HG03442 (cell line): ENCODE results near the gene CDC42SE1.

Experiments
- ATAC-seq: cut with Tn5 transposase; IDR thresholded peaks from one replicate; pipeline ENCODE4 v1.9.1; 2021; ENCODE audit warnings: mild to moderate bottlenecking, moderate library complexity; ENCODE audit not compliant: unreplicated experiment

The CDC42SE1 gene

DNA sequence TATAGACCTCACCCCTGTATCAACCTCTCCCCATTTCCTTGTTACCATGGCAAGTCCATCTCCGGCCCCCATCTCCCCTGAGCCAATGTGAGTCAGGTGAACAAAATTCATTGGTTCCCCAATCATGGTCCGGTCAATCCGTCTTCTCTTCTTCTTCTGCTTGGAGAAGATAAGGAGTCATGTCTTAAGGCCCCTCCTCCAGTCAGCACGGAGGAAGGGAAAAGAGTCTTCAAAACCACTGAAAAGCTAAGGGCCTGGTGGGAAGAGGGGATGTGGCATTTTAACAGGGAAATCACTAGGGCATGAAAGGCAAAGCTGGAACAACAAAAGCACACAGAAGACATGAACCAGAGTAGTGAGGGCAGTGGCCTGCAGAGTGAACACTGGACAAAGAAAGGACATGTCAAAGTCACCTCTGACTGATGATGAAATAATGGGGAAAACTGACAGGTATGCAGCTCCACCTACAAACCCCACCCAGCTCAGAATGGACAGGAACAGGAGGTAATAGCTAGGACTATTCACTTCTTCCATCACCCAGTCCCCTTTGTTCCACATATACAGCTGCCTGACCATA lies 4.4 kb downstream of the CDC42SE1 start:
- ATAC-seq, result no peak

DNA sequence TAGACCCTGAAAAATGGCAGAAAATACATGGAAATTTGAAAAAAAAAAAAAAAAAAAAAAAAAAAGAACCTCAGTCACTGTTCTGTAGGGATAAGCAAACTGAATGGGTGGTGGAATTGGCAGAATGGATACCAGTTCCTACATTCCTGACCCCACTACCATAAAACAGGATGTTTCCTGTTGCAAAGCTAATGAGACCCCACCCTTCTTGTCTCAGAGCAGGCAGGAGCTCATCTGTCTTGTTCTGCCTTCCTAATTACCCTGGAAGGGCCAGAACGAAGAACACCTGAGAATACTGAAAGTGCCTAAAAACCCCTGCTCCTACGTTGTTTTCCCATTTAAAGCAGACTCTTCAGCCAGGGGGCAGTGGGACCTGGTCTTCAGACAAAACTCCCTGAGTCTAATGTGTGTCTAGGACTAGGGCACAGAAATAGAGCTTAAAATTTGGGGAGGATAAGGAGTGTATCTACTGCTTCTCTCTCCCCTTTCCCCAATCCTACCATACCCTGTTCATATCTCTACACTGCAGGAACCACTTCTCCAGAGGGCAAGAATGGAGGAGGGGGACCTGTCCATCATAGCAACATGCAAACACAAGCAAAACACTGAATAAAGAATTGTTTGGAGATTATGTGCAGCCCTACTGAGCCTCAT lies 7.9 kb downstream of the CDC42SE1 start:
- ATAC-seq, result no peak

DNA sequence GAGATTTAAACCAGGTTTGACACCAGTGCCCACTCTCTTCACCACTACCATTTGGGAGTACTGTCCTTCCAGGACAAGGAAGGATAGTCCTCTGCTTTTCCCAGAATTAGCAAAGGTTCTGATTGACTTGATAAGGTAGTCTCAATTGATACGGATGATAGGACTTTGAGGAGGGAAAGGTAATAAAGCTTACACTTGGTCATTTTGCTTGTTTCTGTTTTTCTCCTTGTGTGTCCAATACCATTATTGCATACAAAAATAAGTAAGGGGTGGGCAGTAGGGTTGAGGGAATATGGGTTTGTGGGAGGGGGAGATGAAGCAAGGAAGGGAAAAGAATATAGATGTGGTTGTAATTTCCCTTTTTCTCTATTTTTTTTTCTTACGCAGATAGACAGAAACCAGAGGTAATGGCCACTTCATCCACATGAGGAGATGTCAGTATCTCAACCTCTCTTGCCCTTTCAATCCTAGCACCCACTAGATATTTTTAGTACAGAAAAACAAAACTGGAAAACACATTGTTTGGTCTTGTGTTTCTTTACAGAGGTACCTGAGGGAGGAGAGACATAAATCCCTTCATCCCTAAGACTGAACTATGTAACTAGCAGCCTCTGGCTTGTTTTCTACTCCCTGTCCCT lies 9.3 kb downstream of the CDC42SE1 start:
- ATAC-seq, result no peak

DNA sequence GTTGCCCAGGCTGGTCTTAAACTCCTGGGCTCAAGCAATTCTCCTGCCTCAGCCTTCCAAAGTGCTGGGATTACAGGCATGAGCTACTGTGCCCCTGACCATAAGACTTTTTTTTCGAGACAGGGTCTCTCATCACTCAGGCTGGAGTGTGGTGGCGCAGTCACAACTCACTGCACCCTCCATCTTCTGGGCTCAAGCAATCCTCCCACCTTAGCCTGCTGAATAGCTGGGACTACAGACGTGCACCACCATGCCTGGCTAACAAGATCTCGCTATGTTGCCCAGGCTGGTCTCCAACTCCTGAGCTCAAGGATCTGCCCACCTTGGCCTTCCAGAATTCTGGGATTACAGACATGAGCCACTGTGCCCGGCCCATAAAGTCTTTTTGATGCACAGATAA lies 10.0 kb downstream of the CDC42SE1 start:
- no peak for ATAC-seq

DNA sequence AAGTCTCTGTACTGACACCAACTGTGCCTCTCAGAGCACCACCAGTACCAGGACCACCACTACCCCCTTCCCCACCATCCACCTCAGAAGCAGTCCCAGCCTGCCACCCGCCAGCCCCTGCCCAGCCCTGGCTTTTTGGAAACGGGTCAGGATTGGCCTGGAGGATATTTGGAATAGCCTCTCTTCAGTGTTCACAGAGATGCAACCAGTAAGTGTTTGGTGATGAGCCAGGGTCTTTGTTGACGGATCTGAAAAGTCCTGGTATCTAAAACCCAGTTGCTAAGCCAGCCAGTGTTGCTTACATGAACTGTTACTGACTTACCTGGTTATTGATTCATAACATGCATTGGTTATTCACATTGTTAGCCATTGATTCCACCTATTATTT lies 10.8 kb downstream of the CDC42SE1 start:
- ATAC-seq, result no peak

DNA sequence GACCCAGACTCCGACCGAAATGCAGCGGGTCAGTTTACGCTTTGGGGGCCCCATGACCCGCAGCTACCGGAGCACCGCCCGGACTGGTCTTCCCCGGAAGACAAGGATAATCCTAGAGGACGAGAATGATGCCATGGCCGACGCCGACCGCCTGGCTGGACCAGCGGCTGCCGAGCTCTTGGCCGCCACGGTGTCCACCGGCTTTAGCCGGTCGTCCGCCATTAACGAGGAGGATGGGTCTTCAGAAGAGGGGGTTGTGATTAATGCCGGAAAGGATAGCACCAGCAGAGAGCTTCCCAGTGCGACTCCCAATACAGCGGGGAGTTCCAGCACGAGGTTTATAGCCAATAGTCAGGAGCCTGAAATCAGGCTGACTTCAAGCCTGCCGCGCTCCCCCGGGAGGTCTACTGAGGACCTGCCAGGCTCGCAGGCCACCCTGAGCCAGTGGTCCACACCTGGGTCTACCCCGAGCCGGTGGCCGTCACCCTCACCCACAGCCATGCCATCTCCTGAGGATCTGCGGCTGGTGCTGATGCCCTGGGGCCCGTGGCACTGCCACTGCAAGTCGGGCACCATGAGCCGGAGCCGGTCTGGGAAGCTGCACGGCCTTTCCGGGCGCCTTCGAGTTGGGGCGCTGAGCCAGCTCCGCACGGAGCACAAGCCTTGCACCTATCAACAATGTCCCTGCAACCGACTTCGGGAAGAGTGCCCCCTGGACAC lies 11.3 kb downstream of the CDC42SE1 start:
- ATAC-seq, result peak; percentile 55

DNA sequence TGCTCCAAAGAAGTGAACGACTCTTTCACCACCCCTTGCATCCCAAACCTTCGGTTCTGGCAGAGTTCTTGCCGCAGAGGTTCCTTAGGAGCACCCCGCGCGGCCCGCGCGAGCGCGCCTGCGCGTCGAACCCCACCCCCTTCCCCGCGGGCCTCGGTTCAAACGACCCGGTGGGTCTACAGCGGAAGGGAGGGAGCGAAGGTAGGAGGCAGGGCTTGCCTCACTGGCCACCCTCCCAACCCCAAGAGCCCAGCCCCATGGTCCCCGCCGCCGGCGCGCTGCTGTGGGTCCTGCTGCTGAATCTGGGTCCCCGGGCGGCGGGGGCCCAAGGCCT lies 11.9 kb downstream of the CDC42SE1 start, which contains the start of gene C1orf56:
C1orf56 (plus strand) TSS at position 161 of the 334 bp plus-strand sequence; CDS start at position 258, 97 bp downstream.
- peak; percentile 59 for ATAC-seq

DNA sequence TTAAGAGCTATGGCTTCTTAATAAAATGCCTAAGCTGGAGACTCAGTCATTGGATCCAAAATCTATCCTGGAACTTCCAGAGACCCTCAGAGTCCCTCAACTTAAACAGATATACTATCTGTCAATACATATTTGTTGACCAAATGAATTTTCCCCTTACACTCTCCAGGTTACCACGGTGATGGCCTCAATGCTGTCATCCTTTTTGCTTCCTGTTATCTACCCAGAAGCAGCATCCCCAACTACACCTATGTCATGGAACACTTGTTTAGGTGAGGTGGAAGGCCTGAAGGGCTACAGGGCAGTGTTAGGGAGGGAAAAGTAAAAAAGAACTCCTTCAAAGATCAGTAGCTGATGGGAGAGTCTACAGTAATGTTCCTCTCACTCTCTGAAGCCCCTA lies 16.3 kb downstream of the CDC42SE1 start:
- ATAC-seq, result no peak

DNA sequence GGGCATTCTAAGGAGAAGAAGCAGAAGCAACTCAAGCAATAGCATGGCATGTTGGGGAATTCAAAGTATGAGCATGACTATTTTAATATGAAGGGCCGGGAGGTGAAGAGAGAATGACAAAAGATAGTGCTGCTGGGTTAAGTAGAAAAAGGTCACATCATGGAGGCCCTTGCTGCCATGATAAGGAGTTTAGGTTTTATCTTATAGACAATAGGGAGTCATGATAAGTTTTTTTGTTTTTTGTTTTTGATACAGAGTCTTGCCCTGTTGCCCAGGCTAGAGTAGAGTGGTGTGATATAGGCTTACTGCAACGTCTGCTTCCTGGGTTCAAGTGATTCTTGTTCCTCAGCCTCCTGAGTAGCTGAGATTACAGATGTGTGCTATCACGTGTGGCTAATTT lies 19.9 kb downstream of the CDC42SE1 start:
- ATAC-seq, result no peak

DNA sequence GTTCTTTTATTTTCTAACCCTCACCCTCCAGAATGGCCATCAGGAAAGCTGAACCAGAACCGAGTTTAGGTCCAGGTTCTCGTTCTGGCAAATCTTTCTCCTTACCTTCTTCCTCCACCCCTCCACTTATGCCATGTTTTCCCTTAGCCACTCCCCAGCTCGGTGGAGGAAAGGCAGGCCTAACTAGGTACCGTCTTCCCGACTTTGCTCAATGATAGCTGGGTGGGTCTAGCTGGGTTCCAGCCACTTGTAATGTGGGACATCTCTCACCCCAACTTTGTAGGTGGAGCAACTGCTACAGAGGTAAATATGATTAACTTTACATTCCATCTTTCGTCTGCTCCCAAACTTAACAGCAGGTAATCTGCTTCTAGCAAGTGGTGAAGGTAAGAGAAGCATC lies 22.4 kb downstream of the CDC42SE1 start:
- no peak for ATAC-seq

DNA sequence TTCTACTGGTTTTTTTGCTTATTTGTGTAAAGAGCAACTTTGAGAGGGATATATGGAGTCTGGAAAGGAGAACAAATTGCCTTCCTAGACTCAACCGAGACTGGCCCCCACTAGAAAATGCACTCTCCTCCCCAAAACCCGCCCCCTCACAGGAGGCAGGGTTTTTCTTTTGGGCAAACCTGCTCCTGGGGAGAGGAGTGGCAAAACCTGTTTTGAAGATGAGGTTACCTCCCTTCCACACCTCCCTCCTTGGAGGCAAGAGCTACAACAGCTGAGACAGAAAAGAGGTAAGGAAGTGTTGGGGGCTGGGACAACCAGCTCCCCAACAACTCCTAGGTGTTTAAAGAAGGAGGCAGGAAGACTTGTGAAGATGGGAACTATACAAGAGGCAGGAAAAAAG lies 23.1 kb downstream of the CDC42SE1 start, which contains the start of gene BNIPL:
BNIPL (plus strand) TSS at position 231 of the 400 bp plus-strand sequence; CDS start at position 371, 140 bp downstream.
- no peak for ATAC-seq

DNA sequence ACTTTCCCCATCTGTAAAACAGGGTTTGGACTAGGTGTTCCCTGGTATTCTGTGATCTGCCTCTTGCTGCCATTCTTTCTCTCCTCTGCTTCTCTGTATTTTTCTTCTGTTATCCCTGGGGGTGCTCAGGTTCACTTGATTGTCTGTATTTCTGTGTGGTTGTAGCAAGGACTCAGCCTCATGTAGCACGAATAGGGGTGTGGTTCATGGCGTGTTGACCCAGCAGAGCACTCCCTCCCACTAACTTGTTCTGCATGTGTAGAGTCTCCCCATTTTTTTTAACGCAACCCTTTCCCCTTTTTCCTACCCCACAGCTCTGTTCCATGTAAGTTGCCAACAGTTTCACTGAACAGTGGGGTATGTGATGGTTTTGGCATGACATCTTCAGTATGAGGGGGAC lies 24.3 kb downstream of the CDC42SE1 start:
- no peak for ATAC-seq

DNA sequence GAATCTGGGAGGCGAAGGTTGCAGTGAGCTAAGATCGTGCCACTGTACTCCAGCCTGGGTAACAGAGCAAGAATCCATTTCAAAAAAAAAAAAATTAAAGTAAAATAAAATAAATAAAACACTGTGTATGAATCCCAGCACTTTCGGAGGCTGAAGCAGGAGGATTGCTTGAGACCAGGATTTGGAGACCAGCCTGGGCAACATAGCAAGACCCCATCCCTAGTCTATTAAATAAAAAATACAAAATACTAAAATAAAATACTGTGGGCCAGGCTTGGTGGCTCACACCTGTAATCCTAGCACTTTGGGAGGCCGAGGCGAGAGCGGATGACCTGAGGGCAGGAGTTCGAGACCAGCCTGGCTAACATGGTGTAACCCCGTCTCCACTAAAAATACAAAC lies 27.3 kb downstream of the CDC42SE1 start:
- ATAC-seq, result no peak

DNA sequence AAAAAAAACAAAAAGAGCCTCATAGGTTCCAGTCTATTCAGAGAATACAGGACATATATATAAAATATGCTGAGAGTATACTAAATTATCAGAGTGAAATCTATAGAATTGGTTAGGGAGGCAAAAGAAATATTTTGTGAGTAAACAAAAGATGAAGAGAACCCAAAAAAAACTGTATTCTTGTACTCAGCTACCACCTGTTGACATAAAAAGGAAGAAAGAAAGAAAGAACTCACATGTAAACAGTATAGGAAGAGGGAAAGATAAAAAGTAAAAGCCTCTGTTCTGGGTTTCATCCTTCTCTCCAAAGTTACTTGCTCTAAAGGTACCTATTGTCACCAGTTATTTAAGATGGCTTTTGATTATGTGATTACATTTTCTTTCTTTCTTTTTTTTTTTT lies 33.0 kb downstream of the CDC42SE1 start:
- ATAC-seq, result no peak

DNA sequence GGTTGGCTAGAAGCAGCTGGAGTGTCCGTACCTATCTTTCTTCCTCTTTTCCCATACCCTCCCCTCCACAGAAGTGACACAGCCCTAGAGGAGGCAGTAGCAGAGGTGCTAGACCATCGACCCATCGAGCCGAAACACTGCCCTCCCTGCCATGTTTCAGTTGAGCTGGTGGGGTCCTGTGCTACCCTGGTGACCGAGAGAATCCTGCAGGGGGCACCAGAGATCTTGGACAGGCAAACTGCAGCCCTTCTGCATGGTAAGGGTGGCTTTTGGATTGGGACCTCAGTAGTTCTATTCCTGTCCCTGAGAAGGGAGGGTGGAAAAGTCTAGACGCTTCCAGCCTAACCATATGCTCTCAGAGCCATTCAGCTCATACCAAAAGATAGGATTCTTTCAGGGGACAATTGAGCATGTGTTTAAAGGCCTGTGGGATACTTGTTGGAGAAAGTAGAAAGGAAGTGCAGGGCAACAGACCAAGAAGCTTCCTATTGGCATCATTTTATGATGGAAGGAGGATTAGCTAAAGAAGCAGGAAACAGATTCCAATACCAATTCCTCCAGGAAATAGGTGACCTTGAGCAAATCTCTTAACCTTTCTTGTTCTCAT lies 34.8 kb downstream of the CDC42SE1 start:
- no peak for ATAC-seq

DNA sequence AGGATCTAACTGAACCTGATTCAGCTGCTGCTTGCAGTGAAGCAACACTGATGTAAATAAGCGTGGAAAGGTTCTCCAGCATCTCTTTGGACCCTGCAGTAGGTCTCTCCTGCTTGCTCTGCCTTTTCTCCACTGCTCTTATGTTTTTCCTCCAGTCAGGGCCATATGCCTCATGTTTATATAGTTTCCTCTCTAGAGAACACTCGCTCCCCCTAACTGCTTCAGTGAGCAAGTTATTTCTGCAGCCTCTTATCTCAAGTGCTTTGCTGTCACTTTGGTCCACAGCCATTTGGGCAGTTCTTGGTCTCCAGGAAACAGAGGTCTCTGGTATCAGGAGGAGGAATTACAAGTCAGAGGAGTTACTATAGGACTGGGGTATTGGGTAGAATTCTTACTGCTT lies 45.9 kb downstream of the CDC42SE1 start:
- ATAC-seq, result no peak

DNA sequence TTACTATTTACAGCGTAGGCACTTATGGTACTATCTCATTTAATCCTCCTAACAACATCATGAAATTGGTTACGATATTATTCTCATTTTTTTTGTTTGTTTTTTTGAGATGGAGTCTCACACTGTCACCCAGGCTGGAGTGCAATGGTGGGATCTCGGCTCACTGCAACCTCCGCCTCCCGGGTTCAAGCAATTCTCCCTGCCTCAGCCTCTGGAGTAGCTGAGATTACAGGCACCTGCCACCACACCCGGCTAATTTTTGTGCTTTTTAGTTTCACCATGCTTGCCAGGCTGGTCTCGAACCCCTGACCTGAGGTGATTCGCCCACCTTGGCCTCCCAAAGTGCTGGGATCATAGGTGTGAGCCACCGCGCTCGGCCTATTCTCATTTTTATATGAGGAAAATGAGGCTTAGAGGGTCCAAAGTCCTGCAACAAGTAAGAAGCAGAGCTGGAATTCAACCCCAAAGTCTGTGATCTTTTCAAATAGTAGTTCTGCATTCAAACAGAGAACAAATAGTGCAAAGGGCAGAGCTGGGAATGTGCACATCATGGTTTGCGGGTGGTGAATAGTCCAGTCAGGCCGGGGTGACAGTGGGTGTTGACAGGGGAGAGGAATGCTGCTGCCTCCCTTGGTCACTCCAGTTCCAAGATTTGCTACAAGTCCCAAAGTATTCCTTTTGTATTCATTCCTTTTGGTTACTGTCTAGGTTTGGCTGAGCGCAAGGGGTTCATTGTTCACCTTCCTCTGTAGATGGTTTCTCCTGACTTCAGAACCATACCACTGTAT lies 46.5 kb downstream of the CDC42SE1 start:
- no peak for ATAC-seq

DNA sequence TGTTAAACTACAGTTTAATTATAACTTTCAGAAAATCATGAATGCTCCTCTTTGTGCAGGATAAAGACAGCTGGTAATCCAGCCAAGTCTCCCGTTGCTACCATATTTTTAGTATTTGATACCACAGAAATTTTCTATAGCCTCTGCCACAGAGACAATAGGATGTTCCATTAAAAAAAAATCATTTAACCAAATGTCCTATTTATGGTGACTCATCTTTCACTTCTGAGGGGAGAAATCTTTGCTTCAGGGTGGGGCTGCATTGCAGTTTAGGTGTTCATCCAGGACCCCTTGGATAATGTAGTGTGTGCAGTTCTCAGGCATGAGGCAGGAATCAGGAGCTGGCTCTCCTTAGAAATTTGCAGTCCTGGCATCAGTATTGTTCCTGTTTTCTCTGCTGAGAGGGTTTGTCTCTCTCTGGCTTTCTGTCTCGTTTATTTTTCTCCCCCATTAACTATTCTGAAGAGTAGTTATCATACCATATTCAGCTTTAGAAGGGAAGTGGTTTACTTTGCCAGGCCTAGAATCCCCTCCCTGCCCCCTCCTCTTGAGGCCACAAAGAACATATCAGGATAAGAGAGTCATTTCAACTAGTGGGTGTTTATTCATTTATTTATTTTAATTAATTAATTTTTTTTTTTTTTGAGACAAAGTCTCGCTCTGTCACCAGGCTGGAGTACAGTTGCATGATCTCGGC lies 48.1 kb downstream of the CDC42SE1 start:
- ATAC-seq, result no peak

DNA sequence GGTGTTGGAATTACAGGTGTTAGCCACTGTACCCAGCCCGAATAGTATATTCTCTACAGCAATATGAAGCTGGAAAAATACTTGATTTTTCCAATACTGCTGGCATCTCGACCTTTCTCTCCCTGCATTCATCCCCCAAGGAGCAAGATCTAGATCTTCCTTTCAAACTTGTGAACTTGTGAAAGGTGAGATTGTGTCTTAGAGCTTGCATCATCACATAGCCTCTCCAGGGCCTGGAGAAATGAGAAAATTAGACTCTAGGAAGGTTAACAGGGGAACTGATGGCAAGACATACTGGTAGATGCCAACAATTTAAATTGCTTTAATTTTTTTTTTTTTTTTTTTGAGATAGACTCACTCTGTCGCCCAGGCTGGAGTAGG lies 49.1 kb downstream of the CDC42SE1 start:
- ATAC-seq, result no peak
